T-cell (primary cell): ENCODE data around the gene FMN1. TPM values are rescaled to one million over a fixed set of nuclear protein-coding genes. Genes with fewer than 3 reads are reported as not detected.

Source experiments
- ATAC-seq, 4 experiments: fragments of 200-7000 bp in 3 of 4; fragments of 150-1000 bp in 1 of 4; cut with Tn5 transposase; replicated peaks in 1 of 4; 1 replicate in 3 of 4; 2 replicates in 1 of 4; pipeline ENCODE4 v1.10.0; 2021; ENCODE audit warnings: moderate library complexity in 3 of 4, mild to moderate bottlenecking in 2 of 4, moderate number of reproducible peaks in 1 of 4
- CTCF ChIA-PET, 2 donors: fragments of 300-600 bp; sonication (Branson Sonifier 250); formaldehyde crosslinking; loops; one replicate each; lab custom pipeline; 2022; ENCODE audit warnings: antibody characterized with exemption in 2 of 2; lab: Charles Lee
- POLR2A ChIA-PET, 2 donors: fragments of 300-600 bp; sonication (Branson Sonifier 250); formaldehyde crosslinking; loops; one replicate each; lab custom pipeline; 2022; ENCODE audit warnings: antibody characterized with exemption in 2 of 2; lab: Charles Lee
- DNase-seq, 35 experiments: peaks; one replicate each; pipeline versions ENCODE4 v3.0.0 to v3.0.0-alpha.2; 2013 to 2023
- H3K27ac ChIP-seq: one replicate; pipeline ENCODE4 v1.5.1; 2013; ENCODE audit warnings: low read length
- H3K27me3 ChIP-seq, 2 experiments: replicated peaks in 1 of 2; 1 replicate in 1 of 2; 2 replicates in 1 of 2; pipeline versions ENCODE4 v1.6.1 to v1.7.0; 2013; ENCODE audit warnings: low read length in 1 of 2, mixed read lengths in 1 of 2; ENCODE audit not compliant: control insufficient read depth in 2 of 2, insufficient read depth in 2 of 2; ENCODE audit errors: extremely low read depth in 1 of 2
- H3K36me3 ChIP-seq, 2 donors: 1 replicate in 1 of 2; 2 replicates in 1 of 2; pipeline versions ENCODE4 v1.6.1 to v1.7.0; 2013; ENCODE audit warnings: low read length in 1 of 2; ENCODE audit not compliant: control insufficient read depth in 2 of 2, insufficient read depth in 1 of 2; ENCODE audit errors: extremely low read depth in 1 of 2
- H3K4me1 ChIP-seq, 2 experiments: 1 replicate in 1 of 2; 2 replicates in 1 of 2; pipeline versions ENCODE4 v1.6.1 to v1.7.0; 2013; ENCODE audit warnings: low read length in 2 of 2, mixed read lengths in 1 of 2; ENCODE audit not compliant: insufficient read depth in 2 of 2, control insufficient read depth in 1 of 2; ENCODE audit errors: extremely low read depth in 1 of 2
- H3K4me3 ChIP-seq, 2 donors: 1 replicate in 1 of 2; 2 replicates in 1 of 2; pipeline versions ENCODE4 v1.5.1 to v1.7.0; 2013; ENCODE audit warnings: mild to moderate bottlenecking in 2 of 2, low read length in 1 of 2, moderate library complexity in 1 of 2; ENCODE audit not compliant: control insufficient read depth in 1 of 2; ENCODE audit errors: extremely low read depth in 1 of 2
- H3K9me3 ChIP-seq: 2 replicates; pipeline ENCODE4 v1.7.0; 2013
- H3K27ac Mint-ChIP-seq, 2 donors: one replicate each; pipeline ENCODE4 v1.8.0; 2020 to 2021; ENCODE audit warnings: mild to moderate bottlenecking in 2 of 2, mixed read lengths in 2 of 2
- H3K27me3 Mint-ChIP-seq, 2 donors: one replicate each; pipeline ENCODE4 v1.8.0; 2021 to 2022; ENCODE audit warnings: mixed read lengths in 2 of 2
- H3K36me3 Mint-ChIP-seq: one replicate; pipeline ENCODE4 v1.8.0; 2021; ENCODE audit warnings: mixed read lengths
- H3K4me1 Mint-ChIP-seq, 3 donors: one replicate each; pipeline ENCODE4 v1.8.0; 2020 to 2022; ENCODE audit warnings: mixed read lengths in 3 of 3, mild to moderate bottlenecking in 1 of 3
- H3K4me3 Mint-ChIP-seq, 3 donors: one replicate each; pipeline ENCODE4 v1.8.0; 2020 to 2022; ENCODE audit warnings: mild to moderate bottlenecking in 3 of 3, mixed read lengths in 3 of 3, moderate library complexity in 3 of 3
- H3K9me3 Mint-ChIP-seq, 3 donors: one replicate each; pipeline ENCODE4 v1.8.0; 2020 to 2022; ENCODE audit warnings: mixed read lengths in 3 of 3
- WGBS: methylation state at CpG from one replicate; pipeline ENCODE4 v1.1.5; 2013; ENCODE audit warnings: missing lambda C conversion rate; ENCODE audit not compliant: insufficient coverage; 5-methylcytosine and 5-hydroxymethylcytosine counted together
- total RNA-seq, 35 experiments: library from RNA in 6 of 35; stranded (reverse) in 6 of 35; fragments of 120-200 nt in 1 of 35; gene quantifications; one replicate each; pipeline versions ENCODE4 v1.2.1 to v1.2.4 and lab custom pipeline; 2013 to 2026

FMN1 gene
- total RNA-seq, 5 donors from 2014 or later (not counting 1 experiment from before 2014, with no cell fraction given): 0.20 to 22.4 (median 14.9) TPM

DNA sequence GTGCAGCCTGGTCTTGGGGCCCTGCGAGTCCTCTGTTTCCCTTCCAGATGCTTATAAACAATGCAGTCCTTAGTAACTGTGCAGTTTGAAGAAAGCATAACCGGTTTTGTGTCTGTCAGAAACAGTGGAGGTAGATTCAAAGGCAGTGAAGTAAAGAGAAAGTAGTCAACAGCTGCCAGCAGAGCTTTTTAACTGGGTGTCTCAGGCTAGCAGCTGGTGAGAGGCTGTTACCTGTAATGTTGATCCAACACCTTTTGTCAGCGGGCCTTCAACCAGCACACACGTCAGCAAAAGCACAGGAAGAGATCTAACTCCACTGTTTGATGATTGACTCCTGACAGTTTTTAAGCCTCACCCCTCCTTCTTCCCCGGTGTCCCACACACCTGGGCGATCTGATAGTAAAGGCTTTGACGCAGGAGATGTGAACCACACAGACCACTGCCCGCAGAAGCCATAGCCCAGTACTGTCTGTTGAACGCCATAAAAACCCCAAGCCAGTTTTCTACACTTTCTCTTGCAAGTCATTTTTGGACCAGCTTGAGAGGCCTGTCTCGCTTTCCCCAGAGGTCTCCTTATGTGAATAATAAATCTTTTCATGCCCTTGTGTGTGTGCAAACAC is 178.0 kb downstream of the FMN1 start:
- Histone ChIP-seq H3K4me3 (no peak overlapping the region), H3K4me1 (no peaks in the 10 kb centered on the region), H3K27me3 (peaks cover 0 to 3% of the 10 kb centered on the region in 2 experiments), H3K27ac (no peak overlapping the region), H3K9me3 (no peaks in the 10 kb centered on the region), H3K36me3 (no peaks in the 10 kb centered on the region)
- peaks cover 0 to 31% (median 7%) of the 10 kb centered on the region in 3 donors for H3K4me1 Mint-ChIP-seq
- peak overlapping the region; percentile 11 to 45 for H3K27ac Mint-ChIP-seq
- H3K27me3 Mint-ChIP-seq: peaks cover 0 to 4% of the 10 kb centered on the region in 2 donors
- 54% methylated on average over 7 of the region's 10 CpGs for WGBS
- peak in 2 of 4 experiments; percentile 46 to 92 for ATAC-seq
- peaks cover 0 to 5% (median 0%) of the 10 kb centered on the region in 3 donors for H3K9me3 Mint-ChIP-seq
- ChIA-PET CTCF (no interaction called here), POLR2A (interaction anchor here in 1 of 2 donors (0.6 kb wide), 1 partner anchor 35 kb away, joined by 4 read pairs; no protein-coding TSS in a partner anchor)
- peak overlapping the region in 1 of 3 donors; percentile 19 for H3K4me3 Mint-ChIP-seq
- peak in 19 of 35 experiments; percentile 1 to 69 (median 24) for DNase-seq
- no peaks in the 10 kb centered on the region for H3K36me3 Mint-ChIP-seq

- Histone ChIP-seq H3K36me3 (no peaks in the 10 kb centered on the region), H3K4me1 (no peaks in the 10 kb centered on the region), H3K9me3 (no peaks in the 10 kb centered on the region), H3K27me3 (peaks cover 0 to 3% of the 10 kb centered on the region in 2 experiments), H3K27ac (no peak overlapping the region), H3K4me3 (no peak overlapping the region)
- ChIA-PET POLR2A (no interaction called here), CTCF (no interaction called here)
- Mint-ChIP-seq H3K27me3 (peaks cover 0 to 5% of the 10 kb centered on the region in 2 donors), H3K4me3 (no peak overlapping the region), H3K9me3 (peaks cover 0 to 5% (median 0%) of the 10 kb centered on the region in 3 donors), H3K4me1 (peaks cover 0 to 30% (median 7%) of the 10 kb centered on the region in 3 donors), H3K36me3 (no peaks in the 10 kb centered on the region), H3K27ac (no peak overlapping the region)
- no CpG with 5 or more reads among the region's 1 CpG for WGBS
- DNase-seq (no peak), ATAC-seq (no peak)
Measured at GRCh38 chr15:33014586-33014985, 179.9 kb downstream of the FMN1 start.

- Mint-ChIP-seq H3K4me1 (peaks cover 0 to 34% (median 7%) of the 10 kb centered on the region in 3 donors), H3K9me3 (peaks cover 0 to 5% (median 0%) of the 10 kb centered on the region in 3 donors), H3K4me3 (no peak overlapping the region), H3K27ac (no peak overlapping the region), H3K27me3 (peaks cover 0 to 8% of the 10 kb centered on the region in 2 donors), H3K36me3 (no peaks in the 10 kb centered on the region)
- peaks cover 0 to 3% of the 10 kb centered on the region in 2 experiments for H3K27me3 ChIP-seq
- no peaks in the 10 kb centered on the region for H3K9me3 ChIP-seq
- no peaks in the 10 kb centered on the region for H3K4me1 ChIP-seq
- no peaks in the 10 kb centered on the region for H3K36me3 ChIP-seq
- no peak overlapping the region for H3K27ac ChIP-seq
- H3K4me3 ChIP-seq: no peak overlapping the region
- ATAC-seq: no peak
- ChIA-PET POLR2A (no interaction called here), CTCF (no interaction called here)
- DNase-seq: no peak
- no CpG with 5 or more reads among the region's 3 CpGs for WGBS
Measured at GRCh38 chr15:33013827-33014445, 180.6 kb downstream of the FMN1 start.

- Mint-ChIP-seq H3K27me3 (peaks cover 0 to 15% of the 10 kb centered on the region in 2 donors), H3K9me3 (peaks cover 0 to 5% (median 0%) of the 10 kb centered on the region in 3 donors), H3K36me3 (no peaks in the 10 kb centered on the region), H3K27ac (no peak overlapping the region), H3K4me1 (peaks cover 3 to 49% (median 24%) of the 10 kb centered on the region in 3 donors), H3K4me3 (no peak overlapping the region)
- peaks cover 0 to 7% of the 10 kb centered on the region in 2 experiments for H3K4me1 ChIP-seq
- H3K36me3 ChIP-seq: no peaks in the 10 kb centered on the region
- H3K27ac ChIP-seq: no peak overlapping the region
- peaks cover 0 to 3% of the 10 kb centered on the region in 2 experiments for H3K27me3 ChIP-seq
- no peak overlapping the region for H3K4me3 ChIP-seq
- DNase-seq: no peak
- ChIA-PET CTCF (no interaction called here), POLR2A (no interaction called here)
- ATAC-seq: no peak
- no peaks in the 10 kb centered on the region for H3K9me3 ChIP-seq
- 63% methylated on average over 2 of the region's 3 CpGs for WGBS
Measured at GRCh38 chr15:33011976-33012375, 182.5 kb downstream of the FMN1 start.

DNA sequence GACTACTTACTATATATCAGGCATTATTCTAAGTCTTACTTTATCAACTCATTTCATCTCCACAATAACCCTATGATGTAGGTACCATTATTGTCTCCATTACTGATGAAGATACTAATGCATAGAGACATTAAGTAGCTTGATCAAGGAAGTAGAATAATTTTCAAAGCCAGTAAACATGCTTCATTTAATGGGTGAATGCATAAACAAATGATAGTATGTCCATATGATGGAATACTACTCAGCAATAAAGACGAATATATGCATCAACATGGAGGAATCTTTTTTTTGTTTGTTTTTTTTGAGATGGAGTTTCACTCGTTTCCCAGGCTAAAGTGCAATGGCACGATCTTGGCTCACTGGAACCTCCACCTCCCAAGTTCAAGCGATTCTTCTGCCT is 184.9 kb downstream of the FMN1 start:
- Mint-ChIP-seq H3K9me3 (peaks cover 0 to 5% (median 0%) of the 10 kb centered on the region in 3 donors), H3K4me3 (no peak overlapping the region), H3K27ac (no peak overlapping the region), H3K27me3 (peaks cover 5 to 21% of the 10 kb centered on the region in 2 donors), H3K36me3 (no peaks in the 10 kb centered on the region), H3K4me1 (peaks cover 3 to 29% (median 25%) of the 10 kb centered on the region in 3 donors)
- H3K9me3 ChIP-seq: no peaks in the 10 kb centered on the region
- H3K4me1 ChIP-seq: peaks cover 0 to 7% of the 10 kb centered on the region in 2 experiments
- no peak for DNase-seq
- no CpG with 5 or more reads among the region's 4 CpGs for WGBS
- POLR2A ChIA-PET: no interaction called here
- H3K27me3 ChIP-seq: no peaks in the 10 kb centered on the region
- H3K4me3 ChIP-seq: no peak overlapping the region
- H3K27ac ChIP-seq: no peak overlapping the region
- H3K36me3 ChIP-seq: no peaks in the 10 kb centered on the region
- no peak for ATAC-seq
- CTCF ChIA-PET: no interaction called here

DNA sequence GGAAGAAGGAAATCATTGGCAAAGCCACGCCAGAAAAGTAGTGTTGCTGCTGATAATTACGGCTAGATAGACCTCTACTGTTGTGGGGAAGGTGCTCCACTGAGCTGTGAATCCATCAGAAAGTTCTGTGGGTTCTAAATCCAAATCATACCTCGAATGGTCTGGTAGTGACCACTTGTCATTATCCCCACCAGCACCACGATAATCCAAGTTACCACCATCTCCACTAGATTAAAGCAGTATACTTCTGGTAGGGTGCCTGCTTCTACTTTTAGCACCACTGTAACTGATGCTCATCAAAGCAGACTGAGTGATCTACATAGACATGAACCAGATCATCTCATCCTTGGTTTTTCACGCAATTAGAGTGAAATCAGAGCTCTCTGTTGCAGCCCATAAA is 185.5 kb downstream of the FMN1 start:
- 60% methylated on average over 1 of the region's 5 CpGs for WGBS
- DNase-seq: no peak
- H3K9me3 ChIP-seq: no peaks in the 10 kb centered on the region
- peaks cover 0 to 7% of the 10 kb centered on the region in 2 experiments for H3K4me1 ChIP-seq
- CTCF ChIA-PET: no interaction called here
- no peak overlapping the region for H3K27ac ChIP-seq
- Mint-ChIP-seq H3K4me3 (no peak overlapping the region), H3K27ac (no peak overlapping the region), H3K27me3 (peaks cover 5 to 21% of the 10 kb centered on the region in 2 donors), H3K36me3 (no peaks in the 10 kb centered on the region), H3K9me3 (peaks cover 0 to 5% (median 0%) of the 10 kb centered on the region in 3 donors), H3K4me1 (peaks cover 3 to 25% (median 25%) of the 10 kb centered on the region in 3 donors)
- H3K4me3 ChIP-seq: no peak overlapping the region
- H3K27me3 ChIP-seq: no peaks in the 10 kb centered on the region
- no peak for ATAC-seq
- no peaks in the 10 kb centered on the region for H3K36me3 ChIP-seq
- POLR2A ChIA-PET: no interaction called here
